ENCODE data around the gene ABCC10.
"Not testable (repeated sequence)": the region's sequence is repeated elsewhere in the genome, so short reads cannot be mapped to it uniquely, and the experiment has no call there.

Gene ABCC10, protein sequence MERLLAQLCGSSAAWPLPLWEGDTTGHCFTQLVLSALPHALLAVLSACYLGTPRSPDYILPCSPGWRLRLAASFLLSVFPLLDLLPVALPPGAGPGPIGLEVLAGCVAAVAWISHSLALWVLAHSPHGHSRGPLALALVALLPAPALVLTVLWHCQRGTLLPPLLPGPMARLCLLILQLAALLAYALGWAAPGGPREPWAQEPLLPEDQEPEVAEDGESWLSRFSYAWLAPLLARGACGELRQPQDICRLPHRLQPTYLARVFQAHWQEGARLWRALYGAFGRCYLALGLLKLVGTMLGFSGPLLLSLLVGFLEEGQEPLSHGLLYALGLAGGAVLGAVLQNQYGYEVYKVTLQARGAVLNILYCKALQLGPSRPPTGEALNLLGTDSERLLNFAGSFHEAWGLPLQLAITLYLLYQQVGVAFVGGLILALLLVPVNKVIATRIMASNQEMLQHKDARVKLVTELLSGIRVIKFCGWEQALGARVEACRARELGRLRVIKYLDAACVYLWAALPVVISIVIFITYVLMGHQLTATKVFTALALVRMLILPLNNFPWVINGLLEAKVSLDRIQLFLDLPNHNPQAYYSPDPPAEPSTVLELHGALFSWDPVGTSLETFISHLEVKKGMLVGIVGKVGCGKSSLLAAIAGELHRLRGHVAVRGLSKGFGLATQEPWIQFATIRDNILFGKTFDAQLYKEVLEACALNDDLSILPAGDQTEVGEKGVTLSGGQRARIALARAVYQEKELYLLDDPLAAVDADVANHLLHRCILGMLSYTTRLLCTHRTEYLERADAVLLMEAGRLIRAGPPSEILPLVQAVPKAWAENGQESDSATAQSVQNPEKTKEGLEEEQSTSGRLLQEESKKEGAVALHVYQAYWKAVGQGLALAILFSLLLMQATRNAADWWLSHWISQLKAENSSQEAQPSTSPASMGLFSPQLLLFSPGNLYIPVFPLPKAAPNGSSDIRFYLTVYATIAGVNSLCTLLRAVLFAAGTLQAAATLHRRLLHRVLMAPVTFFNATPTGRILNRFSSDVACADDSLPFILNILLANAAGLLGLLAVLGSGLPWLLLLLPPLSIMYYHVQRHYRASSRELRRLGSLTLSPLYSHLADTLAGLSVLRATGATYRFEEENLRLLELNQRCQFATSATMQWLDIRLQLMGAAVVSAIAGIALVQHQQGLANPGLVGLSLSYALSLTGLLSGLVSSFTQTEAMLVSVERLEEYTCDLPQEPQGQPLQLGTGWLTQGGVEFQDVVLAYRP (N-terminal part only)

DNA sequence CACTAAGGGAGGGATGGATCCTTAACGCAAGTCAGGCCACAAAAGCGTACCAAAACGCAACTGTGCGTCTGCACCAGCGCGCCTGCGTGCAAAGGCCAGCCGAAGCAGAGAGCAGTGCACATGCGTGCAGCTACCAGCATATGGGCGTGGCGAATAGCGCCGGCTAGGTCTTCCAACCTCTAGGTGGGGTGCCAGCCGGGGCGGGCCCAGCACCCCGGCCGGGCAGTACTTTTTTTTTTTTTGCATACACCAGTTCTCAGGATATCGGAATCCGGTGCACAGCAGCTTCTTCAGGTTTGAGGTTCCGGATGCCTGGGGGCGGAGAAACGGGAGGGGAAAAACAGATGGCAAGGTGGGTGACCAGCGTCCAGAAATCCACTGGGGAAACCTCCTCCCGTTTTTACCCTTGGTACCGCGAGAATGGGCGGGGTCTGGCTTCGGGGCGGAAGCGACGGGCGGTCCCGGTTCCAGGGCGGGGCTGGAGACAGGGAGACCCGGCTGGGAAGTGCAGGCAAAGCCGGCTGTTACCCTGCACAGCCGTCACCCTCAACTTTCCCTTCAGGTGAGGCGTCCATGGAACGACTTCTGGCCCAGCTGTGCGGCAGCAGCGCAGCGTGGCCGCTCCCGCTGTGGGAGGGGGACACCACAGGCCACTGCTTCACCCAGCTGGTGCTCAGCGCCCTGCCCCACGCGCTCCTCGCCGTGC lies at the start of gene ABCC10:
TSS of gene ABCC10 (plus strand) at position 136 of the 706 bp plus-strand sequence. CDS start at position 574, 438 bp downstream.
- DNase-seq, result peak; percentile 77 to 92 (median 85)

DNA sequence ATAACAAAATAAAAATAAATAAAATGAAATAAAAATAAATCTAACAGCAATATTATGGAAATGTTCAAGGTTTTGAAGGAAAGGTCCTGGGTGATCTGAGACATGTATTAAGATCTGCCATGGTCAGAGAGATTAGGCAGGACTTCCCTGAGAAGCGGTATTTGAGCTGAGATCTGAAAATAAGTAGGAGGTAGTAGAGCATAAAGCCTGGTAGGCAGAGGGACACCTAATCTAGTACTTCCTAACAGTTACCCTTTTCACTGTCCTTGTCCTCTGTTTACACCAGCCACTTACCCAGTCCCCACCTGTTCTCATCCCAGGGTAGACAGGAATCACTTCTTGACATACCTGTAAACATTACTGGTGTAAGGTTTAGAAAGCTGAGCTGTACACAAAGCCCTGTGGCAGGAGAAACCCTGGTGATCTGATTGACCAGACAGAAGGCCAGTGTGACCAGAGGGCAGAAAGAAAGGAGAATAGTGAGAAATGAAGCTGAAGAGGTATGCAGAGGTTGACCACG lies 49.6 kb upstream of the ABCC10 start:
- no peak for DNase-seq

DNA sequence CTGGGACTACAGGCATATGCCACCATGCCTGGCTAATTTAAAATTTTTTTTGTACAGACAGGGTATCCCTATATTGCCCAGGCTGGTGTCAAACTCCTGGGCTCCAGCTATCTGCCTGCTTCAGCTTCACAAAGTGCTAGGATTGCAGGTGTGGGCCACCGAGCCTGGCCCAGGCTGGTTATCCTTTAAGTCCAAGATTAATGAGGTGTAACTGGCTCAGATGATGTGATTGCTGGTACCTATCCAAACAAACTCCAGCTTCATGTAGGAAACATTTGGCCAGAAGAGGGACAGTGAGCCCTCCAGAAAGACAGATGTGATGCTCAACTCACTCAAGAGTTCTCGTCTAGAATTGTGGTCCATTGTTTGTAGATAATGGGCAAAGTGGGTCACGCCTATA lies 48.7 kb upstream of the ABCC10 start:
- no peak for DNase-seq

DNA sequence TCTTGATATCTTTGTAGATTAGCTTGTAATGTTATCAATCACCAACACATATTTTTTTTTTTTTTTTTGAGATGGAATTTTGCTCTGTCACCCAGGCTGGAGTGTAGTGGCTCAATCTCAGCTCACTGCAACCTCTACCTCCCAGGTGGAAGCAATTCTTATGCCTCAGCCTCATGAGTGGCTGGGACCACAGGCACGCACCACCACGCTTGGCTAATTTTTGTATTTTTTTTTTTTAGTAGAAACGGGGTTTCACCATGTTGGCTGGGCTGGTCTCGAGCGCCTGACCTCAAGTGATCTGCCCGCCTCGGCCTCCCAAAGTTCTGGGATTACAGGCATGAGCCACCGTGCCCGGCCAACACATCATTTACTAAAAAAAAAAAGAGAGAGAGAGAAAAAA lies 46.5 kb upstream of the ABCC10 start:
- DNase-seq, result not testable (repeated sequence)

DNA sequence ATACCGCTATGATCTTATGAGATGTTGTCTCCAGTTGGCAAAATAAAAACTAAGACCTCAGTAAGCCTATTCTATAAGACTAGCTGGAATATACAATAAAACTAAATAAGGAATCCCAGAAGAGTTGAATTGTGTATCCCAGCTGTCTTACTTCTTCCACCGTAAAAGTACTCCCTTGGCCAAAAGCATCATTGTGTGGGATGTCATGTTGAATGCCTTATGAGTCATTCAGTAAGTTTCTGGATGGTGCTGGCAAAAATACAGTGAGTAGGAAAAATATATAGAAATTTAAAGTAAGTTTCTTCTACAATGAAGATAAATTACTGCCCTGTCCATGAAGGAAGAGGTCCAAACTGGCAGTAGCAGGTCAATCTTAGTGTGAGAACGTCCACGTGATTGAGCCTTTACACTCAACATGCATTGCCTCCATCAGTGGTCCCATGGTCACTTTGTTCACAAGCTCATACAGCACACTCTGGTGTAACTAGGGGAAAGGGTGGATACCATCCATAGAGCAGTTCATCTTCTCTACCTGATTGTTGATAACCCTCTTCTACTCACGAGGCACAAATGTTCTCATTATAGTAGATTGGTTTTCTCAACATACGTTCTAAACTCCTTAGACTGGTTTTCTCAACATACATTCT lies 44.2 kb upstream of the ABCC10 start:
- DNase-seq, result no peak

DNA sequence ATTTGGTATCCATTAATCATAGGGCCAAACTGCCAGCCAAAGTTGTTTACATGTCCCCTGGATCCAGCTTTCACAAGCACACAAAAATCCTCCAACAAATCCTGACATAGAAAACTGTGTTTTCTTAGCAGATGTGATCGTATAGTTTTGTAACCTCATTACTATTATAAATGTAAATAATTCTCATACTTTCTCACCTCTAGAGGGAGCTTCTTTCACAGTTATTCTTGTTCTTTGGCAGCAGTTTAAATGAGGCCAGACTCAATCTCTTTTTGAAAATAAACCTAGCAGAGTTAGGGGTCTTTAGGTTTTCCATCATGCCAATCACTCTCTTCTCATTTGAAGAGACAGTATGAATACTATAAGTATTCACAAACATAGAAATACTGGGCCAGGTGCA lies 40.8 kb upstream of the ABCC10 start:
- no peak for DNase-seq

DNA sequence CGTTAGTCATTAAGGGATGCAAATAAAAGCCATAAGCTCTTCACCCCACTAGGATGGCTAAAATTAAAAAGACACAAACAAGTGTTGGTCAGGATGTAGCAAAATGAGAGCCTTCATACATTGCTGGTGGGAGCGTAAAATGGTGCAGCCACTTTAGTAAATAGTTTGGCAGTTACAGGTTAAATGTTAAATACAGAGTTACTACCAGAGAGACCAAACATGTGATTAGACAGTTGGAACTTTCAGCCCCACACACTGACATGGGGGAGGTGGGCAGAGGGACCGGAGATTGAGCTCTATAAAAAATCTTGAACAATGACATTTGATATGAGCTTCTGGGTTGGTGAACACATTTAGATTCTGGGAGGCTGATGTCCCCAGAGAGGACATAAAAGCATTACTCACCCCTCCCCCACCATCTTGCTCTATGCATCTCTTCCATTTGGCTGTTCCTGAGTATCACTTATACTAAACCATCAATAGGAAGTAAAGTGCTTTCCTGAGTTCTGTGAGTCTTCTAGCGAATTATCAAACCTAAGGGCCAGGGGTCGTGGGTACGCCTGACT lies 37.5 kb upstream of the ABCC10 start:
- no peak for DNase-seq

DNA sequence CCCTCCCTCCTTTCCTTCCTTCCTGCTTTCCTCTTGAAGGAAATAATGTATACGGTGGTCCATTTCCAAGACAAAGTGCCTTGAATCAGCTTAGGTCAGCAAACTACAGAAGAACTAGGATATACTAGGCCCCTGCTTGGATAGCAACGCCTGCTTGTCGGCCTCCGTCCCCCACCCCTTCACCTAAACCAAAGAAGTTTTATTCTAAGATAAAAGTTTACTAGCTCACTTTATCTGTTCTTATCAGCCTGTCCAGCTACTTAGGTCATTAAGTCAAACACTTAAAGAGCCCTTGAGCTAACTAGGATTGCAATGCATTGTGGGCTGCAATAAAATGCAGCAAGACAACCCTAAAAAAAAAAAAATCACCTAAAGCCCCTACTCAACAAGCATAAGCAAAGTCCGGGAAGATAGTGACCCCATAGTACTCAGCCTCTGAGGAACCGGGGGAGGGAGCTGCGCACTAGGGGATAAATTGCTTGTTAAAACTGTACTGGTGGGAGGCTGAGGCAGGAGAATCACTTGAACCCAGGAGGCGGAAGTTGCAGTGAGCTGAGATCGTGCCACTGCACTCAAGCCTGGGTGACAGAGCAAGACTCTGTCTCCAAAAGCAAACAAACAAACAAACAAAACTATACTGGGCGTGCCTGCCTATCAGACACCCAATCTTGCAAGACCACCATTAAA lies 36.4 kb upstream of the ABCC10 start:
- DNase-seq, result not testable (repeated sequence)

DNA sequence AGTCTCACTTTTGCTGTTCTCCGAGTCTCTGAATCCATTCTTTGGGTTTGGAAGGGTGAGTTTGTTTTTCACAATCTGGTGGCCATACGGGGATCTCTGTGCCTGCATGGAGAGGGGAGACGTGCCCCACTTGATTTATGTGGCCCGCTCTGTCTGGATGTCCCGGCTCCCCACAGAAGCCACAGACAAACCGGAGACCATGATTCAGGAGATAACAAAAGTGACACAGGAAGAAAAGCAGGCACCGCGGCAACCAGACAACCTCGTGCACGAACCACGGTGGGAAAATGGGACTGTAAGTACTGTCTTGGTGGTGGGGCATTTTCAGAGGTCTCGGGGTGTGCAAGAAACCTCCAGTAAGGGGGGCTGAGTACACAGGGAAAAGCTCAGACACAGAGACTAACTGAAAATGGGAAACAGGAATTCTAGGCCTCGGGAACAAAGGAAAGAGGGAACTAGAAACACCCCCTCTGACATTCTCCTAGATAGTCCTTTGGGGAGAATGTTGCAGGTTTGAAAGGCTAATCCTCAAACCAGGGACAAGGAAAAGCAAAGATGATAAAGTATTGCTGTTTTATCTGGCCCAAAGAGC lies 35.8 kb upstream of the ABCC10 start:
- DNase-seq, result no peak

DNA sequence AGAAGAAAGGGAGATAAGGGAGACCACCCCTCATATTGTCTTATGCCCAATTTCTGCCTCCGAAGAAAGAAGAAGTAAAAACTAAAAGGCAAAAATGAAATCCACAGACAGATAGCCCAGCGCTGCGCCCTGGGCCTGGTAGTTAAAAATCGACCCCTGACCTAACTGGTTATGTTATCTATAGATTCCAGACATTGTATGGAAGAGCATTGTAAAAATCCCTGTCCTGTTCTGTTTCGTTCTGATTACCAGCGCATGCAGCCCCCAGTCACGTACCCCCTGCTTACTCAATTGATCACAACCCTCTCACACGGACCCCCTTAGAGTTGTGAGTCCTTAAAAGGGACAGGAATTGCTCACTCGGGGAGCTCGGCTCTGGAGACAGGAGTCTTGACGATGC lies 34.2 kb upstream of the ABCC10 start:
- not testable (repeated sequence) for DNase-seq

DNA sequence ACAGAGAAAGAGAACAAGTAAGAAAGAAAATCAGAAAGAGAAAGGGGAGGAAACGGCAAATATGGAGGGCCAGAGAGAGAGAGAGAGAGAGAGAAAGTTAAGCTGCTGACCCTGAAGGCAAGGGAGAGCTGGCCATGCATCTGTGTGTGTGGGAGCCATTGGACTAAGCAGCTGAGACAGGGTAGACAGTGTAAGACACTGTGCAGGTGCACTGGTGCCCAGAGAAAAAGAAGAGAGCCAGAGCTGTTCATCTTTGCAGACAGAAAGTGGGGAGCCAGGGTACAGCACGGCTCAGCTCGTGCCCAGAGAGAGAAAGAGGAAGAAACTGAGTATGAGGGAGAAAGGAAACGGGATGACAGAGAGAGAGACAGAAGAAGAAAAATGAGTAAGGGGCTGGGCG lies 33.7 kb upstream of the ABCC10 start:
- no peak for DNase-seq

DNA sequence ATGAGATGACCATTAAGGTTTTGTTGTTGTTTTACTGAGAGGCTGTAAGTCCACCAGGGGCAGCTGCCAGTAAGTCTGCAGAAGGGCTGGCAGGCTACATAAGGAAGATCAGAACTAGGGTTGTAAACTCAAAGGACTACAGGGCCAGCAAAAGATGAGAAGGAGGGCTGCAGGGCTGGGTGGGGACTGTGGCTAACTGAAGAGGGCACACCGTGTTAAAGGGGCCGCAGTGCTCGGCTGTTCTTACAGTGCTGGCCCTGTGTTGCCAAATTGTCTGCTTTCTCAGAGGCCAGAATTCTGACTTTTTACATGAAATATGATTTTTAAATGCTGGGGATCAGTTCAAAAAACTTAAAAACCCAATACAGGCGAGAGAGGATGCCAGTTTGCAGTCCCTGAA lies 32.4 kb upstream of the ABCC10 start:
- no peak for DNase-seq

DNA sequence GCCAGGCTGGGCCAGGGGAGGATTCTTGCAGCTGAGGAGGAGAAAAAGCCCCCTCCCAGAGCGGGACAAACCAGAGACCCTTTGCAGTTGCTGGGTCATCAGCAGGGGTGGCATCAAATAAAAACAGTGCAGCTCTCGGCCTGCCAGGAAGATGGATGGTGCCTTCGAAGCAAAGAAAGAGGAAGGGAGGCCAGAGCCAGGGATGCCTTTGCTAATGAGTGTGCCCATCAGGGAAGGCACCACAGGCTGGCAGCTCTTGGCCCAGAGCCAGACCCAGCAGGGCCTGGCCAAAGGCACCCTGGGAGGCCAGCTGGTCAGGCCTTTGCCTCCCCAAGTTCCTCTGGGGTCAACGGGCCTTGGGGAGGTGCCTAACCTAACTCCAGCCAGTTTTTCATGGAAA lies 31.6 kb upstream of the ABCC10 start:
- DNase-seq, result no peak

DNA sequence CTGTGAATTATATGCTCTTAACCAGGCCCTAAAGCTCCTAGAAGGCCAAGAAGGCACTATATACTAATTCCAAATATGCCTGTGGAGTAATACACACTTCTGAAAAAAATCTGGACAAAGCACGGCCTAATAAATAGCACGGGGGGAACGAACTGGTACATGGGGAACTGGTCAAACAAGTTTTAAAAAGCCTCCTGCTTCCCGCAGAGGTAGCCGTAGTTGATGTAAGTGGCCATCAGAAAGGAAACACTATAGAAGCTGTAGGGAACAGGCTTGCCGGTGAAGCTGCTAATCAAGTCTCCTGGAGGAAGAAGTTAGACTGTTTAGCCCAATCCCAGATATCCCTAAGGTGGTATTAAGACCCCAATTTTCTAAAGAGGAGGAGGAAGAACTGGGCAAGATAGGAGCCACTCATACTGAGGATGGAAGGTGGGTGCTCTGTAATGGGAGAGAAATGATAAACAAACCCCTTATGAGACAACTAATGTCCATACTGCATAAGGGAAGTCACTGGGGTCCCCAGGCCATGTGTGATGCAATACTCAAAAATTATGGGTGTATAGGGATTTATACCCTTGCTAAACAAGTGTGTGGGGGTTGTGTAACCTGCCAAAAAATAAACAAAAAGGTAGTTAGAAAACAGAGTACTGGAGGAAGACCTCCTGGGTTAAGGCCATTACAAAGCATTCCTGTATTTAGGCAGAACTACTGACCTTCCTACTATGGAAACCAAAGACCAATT lies 30.8 kb upstream of the ABCC10 start:
- DNase-seq, result no peak

DNA sequence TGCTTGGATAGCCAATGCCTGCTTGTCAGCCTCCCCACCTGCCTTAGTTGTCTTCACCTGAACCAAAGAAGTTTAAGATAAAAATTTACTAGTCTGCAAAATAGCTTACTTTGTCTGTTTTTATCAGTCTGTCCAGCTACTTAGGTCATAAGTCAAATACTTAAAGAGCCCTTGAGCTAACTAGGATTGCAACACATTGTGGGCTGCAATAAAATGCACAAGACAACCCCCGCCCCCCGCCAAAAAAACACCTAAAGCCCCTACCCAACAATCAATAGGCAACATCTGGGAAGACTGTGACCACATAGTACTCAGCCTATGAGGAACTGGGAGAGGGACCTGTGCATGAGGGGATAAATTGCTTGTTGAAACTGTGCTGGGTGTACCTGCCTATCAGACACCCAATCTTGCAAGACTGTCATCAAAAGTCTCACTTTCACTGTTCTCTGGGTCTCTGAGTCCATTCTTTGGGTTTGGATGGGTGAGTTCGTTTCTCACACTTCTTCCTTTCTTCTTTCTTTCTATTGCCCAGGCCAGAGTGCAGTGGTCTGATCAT lies 27.3 kb upstream of the ABCC10 start:
- no peak for DNase-seq

DNA sequence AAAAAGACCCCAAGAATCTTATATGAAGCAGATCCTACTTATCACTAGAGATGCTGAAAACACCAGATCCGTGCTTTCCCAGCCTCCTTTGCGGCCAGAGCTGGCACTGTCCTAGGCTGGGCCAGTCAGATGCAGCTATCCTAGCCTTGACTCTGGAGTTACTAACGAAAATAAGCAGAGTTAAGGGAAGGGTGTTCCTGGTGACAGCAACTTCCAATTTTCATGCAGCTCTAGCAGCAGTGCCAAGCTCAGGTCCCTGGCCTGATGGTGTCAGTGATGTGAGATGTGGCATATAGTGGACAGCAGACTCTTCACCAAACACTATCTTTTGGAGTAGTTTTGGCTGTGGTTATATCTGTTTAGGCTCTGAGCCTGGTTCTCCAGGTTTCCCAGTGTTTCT lies 25.6 kb upstream of the ABCC10 start:
- DNase-seq, result no peak

DNA sequence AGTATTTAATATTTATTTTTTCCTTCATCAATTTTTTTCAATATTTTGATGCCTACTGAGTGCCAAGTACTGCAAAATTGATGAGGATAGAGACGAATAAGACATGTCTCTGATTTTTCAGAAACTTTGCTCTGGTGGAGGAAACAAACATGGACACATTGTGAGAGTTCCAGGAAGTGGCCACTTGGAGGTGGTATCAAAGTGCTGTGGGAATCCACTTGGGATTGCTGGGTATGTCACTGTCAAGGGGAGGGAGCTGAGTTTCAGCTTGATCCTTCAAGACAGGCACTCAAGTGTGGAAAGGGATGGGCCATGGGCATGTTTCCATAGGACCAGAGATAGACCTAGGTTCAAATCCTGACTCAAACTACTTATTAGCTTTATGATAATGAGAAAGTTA lies 24.5 kb upstream of the ABCC10 start:
- no peak for DNase-seq

DNA sequence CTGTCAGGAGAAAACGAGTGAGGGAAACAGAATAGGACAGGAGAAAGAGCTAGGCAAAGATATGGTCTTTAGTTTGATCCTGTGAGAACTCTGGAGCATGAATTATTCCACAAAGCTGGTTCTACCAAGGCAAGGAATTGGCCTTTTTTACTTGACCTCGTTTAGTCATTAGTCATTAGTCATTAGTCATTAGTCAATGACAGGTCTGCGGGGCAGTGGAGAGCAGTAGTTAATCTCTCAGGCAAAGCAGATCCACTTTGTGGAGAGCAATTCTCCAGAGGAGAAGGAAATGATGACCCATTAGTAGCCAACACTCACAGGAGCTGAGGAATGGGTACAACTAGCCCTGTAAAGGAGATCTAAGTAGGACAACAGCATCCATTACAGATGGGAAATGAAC lies 22.0 kb upstream of the ABCC10 start:
- no peak for DNase-seq

DNA sequence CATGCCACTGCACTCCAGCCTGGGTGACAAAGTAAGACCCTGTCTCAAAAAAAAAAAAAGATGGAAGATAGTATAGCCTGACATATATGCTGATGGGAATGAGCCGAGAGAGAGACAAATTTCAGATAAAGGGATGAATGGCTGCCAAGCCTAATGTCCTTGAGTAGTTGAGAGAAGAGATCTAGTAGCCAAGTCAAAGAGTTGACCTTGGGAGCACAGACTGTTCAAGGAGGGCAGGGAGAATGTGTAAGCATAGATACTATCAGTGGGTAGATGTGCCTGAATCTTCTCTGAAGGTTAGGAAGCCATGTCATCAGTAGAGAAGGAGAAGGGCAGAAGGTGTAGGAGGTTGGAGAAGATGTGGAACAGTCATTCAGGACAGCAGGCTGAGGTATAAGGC lies 20.0 kb upstream of the ABCC10 start:
- DNase-seq, result no peak
